GM12891 (cell line): ENCODE data around the gene ZNF536.

Source experiments
- POLR2A ChIP-seq: IDR thresholded peaks from 2 replicates; pipeline ENCODE4 v1.6.1; 2011; ENCODE audit warnings: low read depth, low read length, control low read depth
- TAF1 ChIP-seq: IDR thresholded peaks from 2 replicates; pipeline ENCODE4 v1.6.1; 2011; ENCODE audit warnings: low read depth, low read length, control low read depth

DNA sequence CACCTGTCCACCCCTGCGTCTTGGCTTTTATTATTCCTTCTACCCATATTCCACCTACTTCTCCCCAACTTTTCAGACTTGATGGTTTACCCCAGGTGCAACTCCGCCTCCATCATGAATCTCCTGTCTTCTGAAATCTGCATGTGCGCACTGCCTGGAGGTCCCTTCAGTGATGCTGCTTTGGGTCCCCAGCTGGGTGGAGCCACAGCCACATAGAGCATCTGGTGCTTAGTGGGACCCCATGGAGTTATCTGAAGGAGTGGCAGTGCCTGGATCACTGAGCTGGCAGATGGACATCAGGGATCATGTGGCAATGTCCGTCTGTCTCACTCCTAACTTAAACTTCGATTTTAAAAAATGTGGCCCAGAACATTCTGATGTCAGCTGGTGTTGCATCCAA, 13.5 kb downstream of the ZNF536 start:
- TF ChIP-seq TAF1 (no peak), POLR2A (no peak)
